ENCODE data around the gene TNIK. TPM values are rescaled to one million over a fixed set of nuclear protein-coding genes. Genes with fewer than 3 reads are reported as not detected.

Gene TNIK
- total RNA-seq, 1 experiment from 2014 or later: 7.0 TPM

GRCh38 chr3:171398343-171398742 is 61.9 kb downstream of the TNIK start:
- ChIA-PET CTCF (interaction anchor here (0.6 kb wide), 2 partner anchors 138 to 215 kb away, joined by 3 to 5 read pairs; no protein-coding TSS in a partner anchor), POLR2A (ENCODE audit: unreplicated experiment) (no interaction called here)
- no peaks in the 10 kb centered on the region for H3K27me3 ChIP-seq (ENCODE audit: low read length)
- no peaks in the 10 kb centered on the region for H3F3A ChIP-seq (ENCODE audit: low read length, unreplicated experiment)
- H3K4me1 ChIP-seq (ENCODE audit: insufficient read depth, low read length): no peaks in the 10 kb centered on the region
- BruUV-seq (replicated peaks): no TSS peak
- H3K9ac ChIP-seq (ENCODE audit: low read length): no peak overlapping the region
- no peaks in the 10 kb centered on the region for H3K9me2 ChIP-seq (replicated peaks; ENCODE audit: low read length)
- no peaks in the 10 kb centered on the region for H3K36me3 ChIP-seq (ENCODE audit: low read depth, low read length)
- no peaks in the 10 kb centered on the region for H3K9me3 ChIP-seq (ENCODE audit: low read length)
- no peak for TF ChIP-seq EZH2 (IDR thresholded peaks at IDR 0.05; ENCODE audit: low read length, unreplicated experiment)
- TF ChIP-seq CTCF (conservative IDR thresholded peaks at IDR 0.05; ENCODE audit: low read depth, low read length): no peak
- TF ChIP-seq EZH2phosphoT487 (IDR thresholded peaks at IDR 0.05; ENCODE audit: borderline replicate concordance, low read length): no peak
- DNase-seq (no peak), ATAC-seq (no peak)
- no peaks in the 10 kb centered on the region for H3K79me2 ChIP-seq (ENCODE audit: low read length)
- no peak overlapping the region for H3K27ac ChIP-seq (ENCODE audit: low read length)
- no peak overlapping the region for H3K4me3 ChIP-seq (ENCODE audit: low read length)
- no peaks in the 10 kb centered on the region for H4K20me1 ChIP-seq (ENCODE audit: low read length)
- H2AFZ ChIP-seq (ENCODE audit: low read length): no peak overlapping the region
- H3K4me2 ChIP-seq (ENCODE audit: low read length): no peak overlapping the region
- intact Hi-C loops (cut with micrococcal nuclease): no loop called here

GRCh38 chr3:171397089-171397488 is 63.1 kb downstream of the TNIK start:
- H3K4me3 ChIP-seq (ENCODE audit: low read length): no peak overlapping the region
- ChIA-PET POLR2A (ENCODE audit: unreplicated experiment) (no interaction called here), CTCF (no interaction called here)
- no peak overlapping the region for H2AFZ ChIP-seq (ENCODE audit: low read length)
- H3K4me1 ChIP-seq (ENCODE audit: insufficient read depth, low read length): no peaks in the 10 kb centered on the region
- H3F3A ChIP-seq (ENCODE audit: low read length, unreplicated experiment): no peaks in the 10 kb centered on the region
- ATAC-seq: no peak
- no peaks in the 10 kb centered on the region for H3K9me2 ChIP-seq (replicated peaks; ENCODE audit: low read length)
- H4K20me1 ChIP-seq (ENCODE audit: low read length): no peaks in the 10 kb centered on the region
- no peak overlapping the region for H3K4me2 ChIP-seq (ENCODE audit: low read length)
- DNase-seq: no peak
- no peaks in the 10 kb centered on the region for H3K79me2 ChIP-seq (ENCODE audit: low read length)
- no peak overlapping the region for H3K27ac ChIP-seq (ENCODE audit: low read length)
- no TSS peak for BruUV-seq (replicated peaks)
- H3K27me3 ChIP-seq (ENCODE audit: low read length): no peaks in the 10 kb centered on the region
- intact Hi-C loops (cut with micrococcal nuclease): no loop called here
- H3K9ac ChIP-seq (ENCODE audit: low read length): no peak overlapping the region
- H3K36me3 ChIP-seq (ENCODE audit: low read depth, low read length): no peaks in the 10 kb centered on the region
- TF ChIP-seq EZH2phosphoT487 (IDR thresholded peaks at IDR 0.05; ENCODE audit: borderline replicate concordance, low read length) (no peak), EZH2 (IDR thresholded peaks at IDR 0.05; ENCODE audit: low read length, unreplicated experiment) (no peak), CTCF (conservative IDR thresholded peaks at IDR 0.05; ENCODE audit: low read depth, low read length) (no peak)
- H3K9me3 ChIP-seq (ENCODE audit: low read length): no peaks in the 10 kb centered on the region

- H3K36me3 ChIP-seq (ENCODE audit: low read depth, low read length): no peaks in the 10 kb centered on the region
- no peaks in the 10 kb centered on the region for H4K20me1 ChIP-seq (ENCODE audit: low read length)
- TF ChIP-seq EZH2 (IDR thresholded peaks at IDR 0.05; ENCODE audit: low read length, unreplicated experiment) (no peak), CTCF (conservative IDR thresholded peaks at IDR 0.05; ENCODE audit: low read depth, low read length) (no peak), EZH2phosphoT487 (IDR thresholded peaks at IDR 0.05; ENCODE audit: borderline replicate concordance, low read length) (no peak)
- H3K79me2 ChIP-seq (ENCODE audit: low read length): no peaks in the 10 kb centered on the region
- no peak overlapping the region for H3K4me2 ChIP-seq (ENCODE audit: low read length)
- ChIA-PET CTCF (no interaction called here), POLR2A (ENCODE audit: unreplicated experiment) (no interaction called here)
- ATAC-seq: no peak; the same call in 1 of the 2 replicates
- H3K27me3 ChIP-seq (ENCODE audit: low read length): no peaks in the 10 kb centered on the region
- H3K9ac ChIP-seq (ENCODE audit: low read length): no peak overlapping the region
- intact Hi-C loops (cut with micrococcal nuclease): no loop called here
- no peak overlapping the region for H2AFZ ChIP-seq (ENCODE audit: low read length)
- DNase-seq: peak; percentile 30
- H3K4me1 ChIP-seq (ENCODE audit: insufficient read depth, low read length): no peaks in the 10 kb centered on the region
- H3K9me3 ChIP-seq (ENCODE audit: low read length): no peaks in the 10 kb centered on the region; the same call in 1 of the 2 replicates
- no peaks in the 10 kb centered on the region for H3F3A ChIP-seq (ENCODE audit: low read length, unreplicated experiment)
- no peak overlapping the region for H3K27ac ChIP-seq (ENCODE audit: low read length)
- no peaks in the 10 kb centered on the region for H3K9me2 ChIP-seq (replicated peaks; ENCODE audit: low read length)
- no peak overlapping the region for H3K4me3 ChIP-seq (ENCODE audit: low read length)
- no TSS peak for BruUV-seq (replicated peaks)
These were observed 64.2 kb downstream of the TNIK start for GRCh38 chr3:171396048-171396447.
